GM21737 (cell line): ENCODE measurements around the gene METTL26.
A peak's percentile ranks its signal among the peaks of the same experiment; 100 is the strongest.

Experiments used
- ATAC-seq: cut with Tn5 transposase; IDR thresholded peaks from one replicate; pipeline ENCODE4 v1.9.1; 2021; ENCODE audit warnings: mild to moderate bottlenecking, moderate library complexity; ENCODE audit not compliant: unreplicated experiment

Gene METTL26

DNA sequence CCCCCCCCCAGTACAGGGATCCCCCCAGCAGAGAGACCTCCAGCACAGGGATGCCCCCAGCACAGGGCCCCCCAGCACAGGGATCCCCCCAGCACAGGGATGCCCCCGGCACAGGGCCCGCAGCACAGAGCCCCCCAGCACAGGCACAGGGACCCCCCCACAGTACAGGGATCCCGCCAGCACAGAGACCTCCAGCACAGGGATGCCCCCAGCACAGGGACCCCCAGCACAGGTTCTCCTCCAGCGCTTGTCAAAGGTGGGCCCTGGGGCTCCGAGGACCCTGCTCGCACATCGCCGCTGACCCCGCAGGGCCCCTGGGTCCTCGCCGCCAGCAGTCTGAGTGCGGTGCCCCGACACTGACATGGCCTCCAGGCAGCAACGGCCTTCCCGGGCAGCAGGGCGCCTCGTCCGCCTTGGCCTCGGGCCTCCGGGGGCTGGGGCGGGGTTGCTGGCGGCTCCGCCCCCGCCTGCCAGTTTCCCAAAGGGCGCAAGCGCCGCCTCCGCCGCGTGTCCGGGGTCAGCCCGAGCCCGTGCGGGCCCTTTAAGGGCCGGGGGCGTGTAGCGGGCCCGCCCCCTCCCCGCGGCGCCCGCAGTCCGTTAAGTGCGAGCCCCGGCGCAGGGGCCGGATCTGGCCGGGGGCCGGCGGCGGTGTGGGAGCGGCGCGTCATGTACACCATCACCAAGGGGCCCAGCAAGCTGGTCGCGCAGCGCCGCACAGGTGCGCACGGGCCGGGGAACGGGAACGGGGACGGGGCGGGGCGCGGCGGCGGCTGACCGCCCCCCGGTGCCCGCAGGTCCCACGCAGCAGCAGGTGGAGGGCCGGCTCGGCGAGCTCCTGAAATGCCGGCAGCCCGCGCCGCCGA, 5.5 kb upstream of the METTL26 start, which contains the start of gene MCRIP2:
TSS of gene MCRIP2 (plus strand) at position 503 of the 863 bp plus-strand sequence. CDS start at position 667, 164 bp downstream.
- peak; percentile 49 for ATAC-seq

DNA sequence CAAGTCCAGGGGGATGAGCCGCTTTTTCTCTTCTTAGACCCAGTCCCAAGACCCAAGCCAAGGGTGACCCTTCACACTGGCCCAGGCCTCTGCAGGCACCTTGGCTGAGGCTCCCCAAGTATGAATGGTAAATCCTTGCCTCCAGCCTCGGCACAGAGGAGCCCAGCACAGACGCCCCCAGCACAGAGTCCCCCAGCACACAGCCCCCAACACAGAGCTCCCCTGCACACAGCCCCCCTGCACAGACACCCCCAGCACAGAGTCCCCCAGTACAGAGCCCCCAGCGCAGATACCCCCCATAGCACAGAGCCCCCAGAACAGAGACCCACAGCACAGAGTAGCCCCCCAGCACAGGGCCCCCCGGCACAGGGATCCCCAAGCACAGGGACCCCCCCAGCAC, 4.5 kb upstream of the METTL26 start:
- ATAC-seq = no peak

DNA sequence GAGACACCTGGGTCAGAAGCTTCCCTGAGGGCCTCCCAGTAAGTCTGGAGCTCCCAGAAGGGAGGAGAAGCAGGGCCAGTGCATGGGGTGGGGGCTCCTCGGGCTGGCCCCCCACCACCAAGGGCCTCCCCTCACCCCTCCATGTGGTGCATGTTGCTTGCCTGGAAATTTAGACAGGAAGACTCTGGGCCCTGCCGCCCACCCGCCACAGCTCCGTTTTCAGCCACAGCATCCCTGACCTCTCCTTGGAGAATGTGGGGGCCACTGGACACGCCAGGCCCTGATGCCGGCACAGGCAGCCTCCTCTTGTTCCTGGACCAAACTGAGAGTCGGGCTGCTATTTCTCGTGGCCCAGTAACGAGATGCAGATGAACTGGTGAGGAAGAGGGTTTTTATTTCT, 2.7 kb upstream of the METTL26 start:
- ATAC-seq = no peak

DNA sequence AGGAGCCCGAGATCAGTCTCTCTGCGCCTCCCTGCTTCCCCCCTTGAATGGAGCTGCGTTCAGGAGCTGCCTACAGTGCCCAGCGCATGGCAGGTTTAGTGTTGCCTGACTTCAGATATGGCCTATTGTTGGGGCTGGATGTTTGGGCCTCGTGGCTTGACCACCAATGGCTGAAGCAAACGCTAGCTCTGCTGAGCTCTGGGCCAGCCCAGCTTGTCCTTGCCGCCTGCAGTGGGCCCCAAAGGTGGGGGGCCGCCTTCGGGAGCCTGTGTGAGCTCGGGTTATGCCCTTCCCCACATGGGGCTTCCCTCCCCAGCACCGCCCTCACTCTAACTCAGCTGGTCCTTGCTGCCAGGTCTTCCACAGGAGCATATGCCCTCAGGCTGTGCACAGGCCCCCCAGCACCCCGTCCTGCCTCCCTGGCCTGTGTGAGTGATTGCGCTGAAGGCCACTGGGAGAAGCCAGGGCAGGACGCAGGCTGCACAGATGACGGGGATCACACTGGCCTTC, 2.0 kb upstream of the METTL26 start:
- ATAC-seq = no peak

DNA sequence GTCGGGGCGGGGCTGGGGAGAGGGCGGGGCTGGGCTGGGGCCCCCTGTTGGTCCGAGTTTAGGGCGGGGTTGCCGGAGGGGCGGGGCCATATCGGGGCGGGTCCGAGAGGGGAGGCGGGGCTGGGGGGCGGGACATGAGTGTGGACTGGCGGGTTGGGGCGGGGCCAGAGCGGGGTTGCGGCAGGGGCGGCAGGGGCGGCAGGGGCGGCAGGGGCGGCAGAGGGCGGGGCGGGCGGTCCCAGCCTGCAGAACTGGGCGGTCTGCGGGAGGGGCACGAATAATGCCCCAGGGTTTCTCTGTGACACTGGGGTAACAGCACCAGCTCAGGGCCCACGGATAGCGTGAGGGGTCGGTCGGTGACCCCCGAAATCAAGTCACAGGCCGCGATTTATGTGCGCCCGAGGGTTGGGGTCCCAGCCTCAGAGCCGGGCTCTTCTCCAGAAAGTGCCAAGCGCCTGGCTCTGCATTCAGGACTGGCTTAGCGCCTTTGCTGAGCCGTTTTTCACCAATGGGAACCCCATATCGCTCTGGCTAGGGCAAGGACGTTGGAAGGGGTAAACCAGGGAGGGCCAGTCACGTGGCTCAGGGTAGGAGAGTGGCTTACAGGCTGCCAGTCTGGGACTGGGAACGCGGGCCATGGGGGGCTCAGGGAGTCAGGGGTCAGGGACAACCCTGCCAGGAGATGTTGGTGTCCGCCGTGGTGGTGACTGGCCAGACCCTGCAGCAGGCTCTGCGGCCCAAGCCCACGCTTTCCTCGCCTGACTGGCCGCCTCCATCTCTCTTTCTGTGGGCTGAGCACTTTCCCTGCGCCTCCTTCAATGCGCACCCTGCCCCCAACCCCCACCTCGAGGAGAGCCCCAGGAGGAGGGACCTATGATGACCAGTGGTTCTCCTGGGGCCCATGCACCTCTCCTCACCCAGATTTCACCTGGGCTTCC, 1.2 kb upstream of the METTL26 start:
- ATAC-seq = no peak

DNA sequence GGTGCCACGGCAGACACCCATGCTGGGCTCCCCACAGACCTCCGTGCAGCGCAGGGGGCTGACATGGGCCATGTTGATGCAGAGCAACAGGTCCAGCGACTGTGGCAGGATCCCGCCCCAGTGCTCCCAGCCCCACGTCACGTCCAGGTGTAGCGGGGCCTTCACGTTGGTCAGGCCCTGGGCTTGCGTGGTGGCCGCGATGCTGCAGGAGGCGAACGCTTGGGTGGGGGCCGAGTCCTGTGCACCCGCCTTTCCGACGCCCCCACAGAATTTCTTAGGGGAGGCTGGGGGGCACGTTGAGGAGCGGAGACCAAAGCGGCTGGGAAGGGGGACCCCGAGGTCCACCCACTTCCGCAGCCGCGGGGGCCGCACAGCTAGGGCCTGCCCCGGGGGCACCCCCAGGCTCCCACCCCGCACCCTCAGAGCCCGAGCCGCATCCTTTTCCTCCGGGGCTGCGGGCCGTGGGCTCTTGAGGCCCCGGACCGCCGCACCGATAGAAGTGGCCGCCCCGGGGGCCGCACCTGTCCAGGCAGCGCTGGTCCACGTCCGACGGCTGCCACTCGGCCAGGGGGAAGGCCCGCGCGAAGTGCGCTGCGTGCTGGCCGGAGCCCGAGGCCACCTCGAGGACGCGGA, 416 bp downstream of the METTL26 start:
- ATAC-seq = peak; percentile 1

DNA sequence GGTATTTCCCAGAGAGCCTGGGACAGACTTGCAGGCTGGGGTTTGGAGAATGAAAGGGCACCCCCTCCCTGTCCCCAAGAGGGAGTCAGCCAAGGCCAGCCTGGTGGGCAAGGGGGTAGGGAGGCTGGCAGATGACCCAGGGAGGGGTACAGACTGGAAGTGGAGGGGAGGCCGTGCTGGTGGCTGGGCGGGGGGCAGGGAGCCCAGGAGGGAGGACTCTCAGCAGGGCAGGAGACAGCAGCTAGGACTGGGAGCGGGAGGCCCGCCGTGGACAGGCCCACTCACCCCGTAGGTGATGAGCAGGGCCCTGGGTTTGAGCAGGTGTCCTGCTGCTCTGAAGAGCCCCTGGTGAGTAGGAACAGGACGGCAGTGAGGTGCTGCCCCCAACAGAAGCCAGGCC, 1.1 kb downstream of the METTL26 start:
- no peak for ATAC-seq

DNA sequence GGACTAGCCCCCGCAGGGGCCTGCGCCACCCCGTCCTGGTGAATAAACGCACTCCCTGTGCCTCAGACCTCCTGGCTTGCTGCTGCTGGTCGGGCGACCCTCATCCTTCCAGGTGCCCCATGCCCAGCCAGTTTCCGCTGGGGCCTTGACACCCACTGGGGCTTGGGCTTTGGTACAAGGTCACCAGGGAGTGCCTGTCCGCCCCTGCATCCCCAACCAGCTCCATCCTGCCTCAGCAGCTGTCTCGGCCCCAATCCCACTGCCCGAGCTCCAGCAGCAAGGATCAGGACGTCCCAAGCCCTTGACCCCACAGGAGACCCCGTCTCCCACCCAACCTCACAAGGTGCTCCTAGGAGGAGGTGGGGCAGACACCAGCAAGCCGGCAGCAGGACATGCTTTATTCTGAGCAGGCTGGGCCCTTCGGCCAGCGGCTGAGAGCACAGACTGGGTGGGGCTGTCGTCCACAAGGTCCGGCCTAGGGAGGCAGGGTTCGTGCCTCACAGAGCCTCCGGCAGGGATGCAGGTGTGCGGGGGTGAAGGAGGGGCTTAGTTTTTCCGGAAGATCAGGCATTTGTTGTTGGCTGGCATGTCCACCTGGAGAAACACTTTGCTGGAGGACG, 1.9 kb downstream of the METTL26 start:
- no peak for ATAC-seq

DNA sequence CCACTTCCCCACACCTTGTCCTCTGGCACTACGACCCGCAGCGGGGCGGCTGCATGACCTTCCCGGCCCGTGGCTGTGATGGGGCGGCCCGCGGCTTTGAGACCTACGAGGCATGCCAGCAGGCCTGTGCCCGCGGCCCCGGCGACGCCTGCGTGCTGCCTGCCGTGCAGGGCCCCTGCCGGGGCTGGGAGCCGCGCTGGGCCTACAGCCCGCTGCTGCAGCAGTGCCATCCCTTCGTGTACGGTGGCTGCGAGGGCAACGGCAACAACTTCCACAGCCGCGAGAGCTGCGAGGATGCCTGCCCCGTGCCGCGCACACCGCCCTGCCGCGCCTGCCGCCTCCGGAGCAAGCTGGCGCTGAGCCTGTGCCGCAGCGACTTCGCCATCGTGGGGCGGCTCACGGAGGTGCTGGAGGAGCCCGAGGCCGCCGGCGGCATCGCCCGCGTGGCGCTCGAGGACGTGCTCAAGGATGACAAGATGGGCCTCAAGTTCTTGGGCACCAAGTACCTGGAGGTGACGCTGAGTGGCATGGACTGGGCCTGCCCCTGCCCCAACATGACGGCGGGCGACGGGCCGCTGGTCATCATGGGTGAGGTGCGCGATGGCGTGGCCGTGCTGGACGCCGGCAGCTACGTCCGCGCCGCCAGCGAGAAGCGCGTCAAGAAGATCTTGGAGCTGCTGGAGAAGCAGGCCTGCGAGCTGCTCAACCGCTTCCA, 2.6 kb downstream of the METTL26 start:
- ATAC-seq = no peak

DNA sequence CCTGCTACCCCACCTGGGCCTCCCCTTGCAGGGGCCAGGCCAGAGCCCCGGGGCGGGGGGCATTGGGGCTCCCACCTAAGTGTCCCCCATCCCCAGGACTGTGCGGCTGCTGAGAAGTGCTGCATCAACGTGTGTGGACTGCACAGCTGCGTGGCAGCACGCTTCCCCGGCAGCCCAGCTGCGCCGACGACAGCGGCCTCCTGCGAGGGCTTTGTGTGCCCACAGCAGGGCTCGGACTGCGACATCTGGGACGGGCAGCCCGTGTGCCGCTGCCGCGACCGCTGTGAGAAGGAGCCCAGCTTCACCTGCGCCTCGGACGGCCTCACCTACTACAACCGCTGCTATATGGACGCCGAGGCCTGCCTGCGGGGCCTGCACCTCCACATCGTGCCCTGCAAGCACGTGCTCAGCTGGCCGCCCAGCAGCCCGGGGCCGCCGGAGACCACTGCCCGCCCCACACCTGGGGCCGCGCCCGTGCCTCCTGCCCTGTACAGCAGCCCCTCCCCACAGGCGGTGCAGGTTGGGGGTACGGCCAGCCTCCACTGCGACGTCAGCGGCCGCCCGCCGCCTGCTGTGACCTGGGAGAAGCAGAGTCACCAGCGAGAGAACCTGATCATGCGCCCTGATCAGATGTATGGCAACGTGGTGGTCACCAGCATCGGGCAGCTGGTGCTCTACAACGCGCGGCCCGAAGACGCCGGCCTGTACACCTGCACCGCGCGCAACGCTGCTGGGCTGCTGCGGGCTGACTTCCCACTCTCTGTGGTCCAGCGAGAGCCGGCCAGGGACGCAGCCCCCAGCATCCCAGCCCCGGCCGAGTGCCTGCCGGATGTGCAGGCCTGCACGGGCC, 3.4 kb downstream of the METTL26 start:
- no peak for ATAC-seq

DNA sequence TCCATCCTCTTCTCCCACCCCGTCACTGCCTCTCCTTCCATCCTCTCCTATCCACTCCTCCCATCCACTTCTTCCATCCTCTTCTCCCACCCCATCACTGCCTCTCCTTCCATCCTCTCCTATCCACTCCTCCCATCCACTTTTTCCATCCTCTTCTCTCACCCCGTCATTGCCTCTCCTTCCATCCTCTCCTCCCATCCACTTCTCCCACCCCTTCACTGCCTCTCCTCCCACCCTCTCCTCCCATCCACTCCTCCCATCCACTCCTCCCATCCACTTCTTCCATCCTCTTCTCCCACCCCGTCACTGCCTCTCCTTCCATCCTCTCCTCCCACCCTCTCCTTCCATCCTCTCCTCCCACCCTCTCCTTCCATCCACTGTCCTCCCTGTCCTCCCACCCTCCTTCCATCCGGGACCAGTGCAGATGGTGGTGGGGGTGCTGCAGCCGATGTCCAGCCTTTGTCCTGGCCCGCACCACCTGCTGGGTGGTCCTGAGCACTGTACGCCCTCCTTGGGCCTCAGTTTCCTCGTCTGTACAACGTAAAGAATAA, 4.2 kb downstream of the METTL26 start:
- no peak for ATAC-seq

DNA sequence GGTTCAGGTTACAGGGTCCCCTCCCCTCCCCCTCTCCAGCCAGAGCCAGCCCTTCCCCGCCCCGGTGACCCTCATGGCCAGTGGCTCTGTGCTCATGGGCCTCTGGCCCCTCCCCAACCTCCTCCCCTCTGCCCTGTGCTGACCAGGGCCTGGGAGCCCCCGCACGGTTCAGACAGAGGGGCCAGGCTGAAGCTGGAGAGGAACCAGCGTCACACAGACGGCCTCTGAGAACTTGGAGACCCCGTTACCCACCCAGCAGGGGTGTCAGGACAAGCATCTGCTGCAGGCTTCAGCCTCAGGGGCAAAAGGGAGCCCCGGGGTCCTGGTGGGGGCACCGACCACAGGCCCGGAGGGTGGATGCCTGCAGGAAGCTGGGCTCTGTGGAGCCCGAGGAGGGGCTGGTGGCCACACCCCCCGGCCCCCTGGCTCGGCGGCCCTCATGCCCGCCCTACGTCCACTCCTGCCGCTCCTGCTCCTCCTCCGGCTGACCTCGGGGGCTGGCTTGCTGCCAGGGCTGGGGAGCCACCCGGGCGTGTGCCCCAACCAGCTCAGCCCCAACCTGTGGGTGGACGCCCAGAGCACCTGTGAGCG, 5.2 kb downstream of the METTL26 start, which contains the start of gene WFIKKN1:
TSS of gene WFIKKN1 (plus strand) at position 171 of the 591 bp plus-strand sequence. CDS start at position 440, 269 bp downstream.
- no peak for ATAC-seq

DNA sequence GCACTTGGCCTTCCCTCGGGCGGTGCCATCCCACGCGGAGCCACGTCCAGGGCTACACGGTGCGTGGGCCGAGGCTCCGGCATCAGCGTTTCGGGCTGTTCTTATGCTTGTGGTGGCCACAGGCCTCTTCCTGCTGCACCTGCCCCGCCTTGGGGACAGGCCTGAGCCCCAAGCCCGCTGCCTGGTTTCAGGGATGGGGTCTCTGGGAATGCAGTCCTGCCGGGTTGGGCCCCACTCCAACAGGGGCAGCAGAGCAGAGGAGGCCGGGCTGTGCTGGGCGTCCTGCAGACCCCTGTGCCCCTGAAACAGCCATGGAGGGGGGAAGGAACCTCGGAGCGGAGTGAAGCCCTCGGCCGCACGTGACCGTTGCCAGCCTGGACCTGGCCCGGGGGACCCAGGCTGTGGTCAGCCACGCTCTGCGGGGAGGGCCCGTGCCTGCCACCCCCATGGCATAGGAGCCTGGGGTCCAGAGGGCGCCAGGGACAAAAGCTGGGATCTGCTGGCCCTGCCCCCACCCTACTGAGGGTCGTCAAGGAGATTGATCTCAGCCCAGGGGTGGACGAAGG, 5.8 kb downstream of the METTL26 start:
- no peak for ATAC-seq

DNA sequence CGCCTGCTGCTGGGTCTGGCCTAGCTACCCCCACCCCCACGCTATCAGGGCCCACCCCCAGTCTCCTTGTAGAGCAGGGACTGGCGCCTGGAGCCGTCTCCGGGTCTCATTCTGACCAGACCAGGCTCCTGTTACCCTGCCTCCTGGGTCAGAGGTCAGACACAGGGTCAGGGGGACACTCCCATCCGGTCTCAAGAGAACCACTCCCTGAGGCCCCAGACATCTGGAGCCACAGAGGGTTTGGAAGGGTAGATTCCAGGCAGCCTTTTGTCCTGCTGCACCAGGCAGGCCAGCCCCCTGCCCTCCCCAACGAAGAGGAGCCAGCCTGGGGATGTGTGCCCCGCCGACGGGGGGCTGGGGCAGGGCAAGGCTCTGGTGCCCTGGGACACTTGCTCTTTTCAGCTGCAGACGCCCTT, 6.3 kb downstream of the METTL26 start:
- no peak for ATAC-seq

DNA sequence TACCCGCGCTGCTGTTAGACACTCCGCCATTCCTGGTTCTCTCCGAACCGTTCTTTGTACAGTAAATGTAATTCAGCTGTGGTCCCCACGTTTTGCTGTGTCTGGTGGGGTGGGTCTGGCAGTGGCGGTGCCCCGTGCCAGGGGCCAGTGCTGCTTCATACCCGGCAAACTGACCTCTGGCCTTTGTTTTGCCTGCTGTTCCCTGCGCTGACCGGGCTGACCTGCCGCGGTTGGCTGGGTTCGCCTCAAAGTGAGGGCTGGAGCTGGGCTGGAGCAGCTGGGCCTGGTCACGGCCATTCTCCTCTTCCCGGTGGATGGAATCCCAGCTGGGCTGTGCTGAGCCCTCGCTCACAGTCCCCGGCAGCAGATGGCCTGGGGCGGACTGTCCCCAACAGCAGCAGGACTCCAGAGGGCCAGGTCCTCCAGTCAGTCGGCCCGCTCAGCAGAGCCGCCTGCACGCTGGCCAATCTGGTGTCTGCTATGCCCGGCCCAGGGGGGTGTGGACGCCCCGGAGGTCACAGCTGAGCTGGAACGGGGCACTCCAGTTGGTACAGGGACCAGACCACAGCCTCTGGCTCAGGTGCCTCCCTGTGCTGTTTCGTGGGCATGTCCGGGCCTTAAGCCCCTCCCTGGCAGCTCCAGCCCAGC, 6.8 kb downstream of the METTL26 start:
- ATAC-seq = no peak

DNA sequence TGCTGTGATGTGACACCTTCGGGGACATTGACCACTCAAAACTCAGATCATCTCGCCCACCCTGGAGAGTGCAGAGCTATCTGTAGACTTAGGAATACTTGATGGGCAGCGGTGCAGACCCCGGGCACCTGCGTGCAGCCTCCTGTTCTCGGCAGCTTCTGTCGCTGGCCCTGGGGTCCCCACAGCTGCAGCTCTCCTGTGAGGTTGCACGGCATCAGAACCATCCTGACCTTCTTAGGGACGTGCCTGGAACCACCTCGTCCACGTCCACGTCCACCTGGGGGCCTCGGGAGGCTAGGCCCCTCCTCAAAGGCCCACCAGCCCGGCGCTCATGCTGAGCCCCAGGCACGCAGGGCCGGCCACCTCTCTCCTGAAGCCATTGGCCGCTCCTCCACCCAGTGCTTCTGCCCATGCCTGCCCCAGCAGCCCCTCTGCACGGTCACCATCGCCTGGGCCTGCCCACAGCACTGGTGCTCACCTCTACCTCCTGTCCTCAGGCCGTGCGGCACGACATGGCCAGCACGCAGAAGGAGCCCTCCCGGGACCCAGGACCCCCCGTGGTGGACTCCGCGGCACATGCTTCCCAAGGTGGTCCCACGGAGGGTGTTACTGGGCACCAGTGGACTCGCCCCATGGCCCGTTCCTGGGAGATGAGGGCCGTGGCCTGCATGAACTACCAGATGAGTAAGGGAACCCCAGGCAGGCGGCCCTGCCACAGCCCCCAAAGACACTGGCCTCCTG, 7.6 kb downstream of the METTL26 start:
- no peak for ATAC-seq
